Epidermal melanocyte (primary cell): ENCODE results near the gene NCKAP1.

Experiments
- DNase-seq: peaks from one replicate; pipeline ENCODE4 v3.0.0; 2011; ENCODE audit warnings: low spot score; ENCODE audit not compliant: insufficient read length

Gene NCKAP1

DNA sequence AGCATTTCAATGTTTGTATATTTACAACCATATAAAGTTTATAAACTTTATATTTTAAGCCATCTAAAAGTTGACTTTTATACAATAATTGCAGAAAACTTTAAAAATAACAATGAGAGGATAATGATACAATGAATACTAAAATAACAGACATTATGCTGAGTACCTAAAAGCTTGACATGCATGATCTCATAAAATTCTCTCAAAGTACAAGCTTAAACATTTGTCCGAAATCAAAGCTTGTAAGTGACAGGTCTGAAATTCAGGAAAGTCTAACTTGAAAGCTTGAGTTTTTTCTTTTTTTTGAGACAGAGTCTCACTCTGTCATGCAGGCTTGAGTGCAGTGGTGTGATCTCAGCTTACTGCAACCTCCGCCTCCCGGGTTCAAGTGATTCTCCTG is 87.7 kb downstream of the NCKAP1 start:
- no peak for DNase-seq

DNA sequence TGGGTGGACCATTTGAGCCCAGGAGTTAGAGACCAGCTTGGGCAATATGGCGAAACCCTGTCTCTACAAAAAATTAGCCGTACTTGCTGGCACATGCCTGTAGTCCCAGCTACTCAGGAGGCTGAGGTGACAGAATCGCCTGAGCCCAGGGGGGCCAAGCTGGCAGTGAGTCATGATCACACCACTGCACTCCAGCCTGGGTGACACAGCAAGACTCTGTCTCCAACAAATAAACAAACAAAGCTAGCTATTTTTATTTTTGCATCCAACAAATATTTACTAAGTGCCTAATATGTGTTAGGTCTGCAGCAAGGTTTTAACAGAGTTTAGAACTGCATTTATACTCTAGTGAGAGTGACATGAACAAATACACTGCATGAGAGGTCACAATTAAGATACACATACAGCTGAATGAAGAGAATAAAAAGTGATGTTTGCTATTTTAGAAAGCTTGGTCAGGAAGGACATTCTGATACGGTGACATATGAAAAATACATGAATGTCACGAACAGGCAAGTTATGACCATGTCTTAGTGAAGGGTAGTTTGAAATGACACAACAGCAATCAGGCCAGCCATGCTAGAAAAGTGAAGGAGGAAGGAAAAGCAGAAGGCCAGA is 88.6 kb downstream of the NCKAP1 start:
- no peak for DNase-seq

DNA sequence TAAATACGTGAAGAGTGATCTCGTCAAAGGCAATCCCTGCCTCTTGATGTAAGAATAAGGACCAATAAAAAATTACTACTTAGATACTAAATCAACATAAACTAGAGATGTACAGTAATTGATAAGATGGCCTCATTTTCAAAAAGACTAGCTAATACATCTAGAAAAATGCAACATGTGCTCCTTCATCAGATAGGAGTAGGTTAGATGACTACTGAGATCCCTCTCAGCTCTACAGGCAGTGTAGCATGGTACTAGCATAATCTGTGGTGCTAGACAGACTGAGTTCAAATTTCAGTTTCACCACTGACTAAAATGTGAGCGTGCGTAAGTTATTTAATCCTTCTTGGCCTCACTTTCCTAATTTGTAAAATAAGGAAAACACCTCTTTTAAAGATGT is 89.2 kb downstream of the NCKAP1 start:
- DNase-seq: no peak

DNA sequence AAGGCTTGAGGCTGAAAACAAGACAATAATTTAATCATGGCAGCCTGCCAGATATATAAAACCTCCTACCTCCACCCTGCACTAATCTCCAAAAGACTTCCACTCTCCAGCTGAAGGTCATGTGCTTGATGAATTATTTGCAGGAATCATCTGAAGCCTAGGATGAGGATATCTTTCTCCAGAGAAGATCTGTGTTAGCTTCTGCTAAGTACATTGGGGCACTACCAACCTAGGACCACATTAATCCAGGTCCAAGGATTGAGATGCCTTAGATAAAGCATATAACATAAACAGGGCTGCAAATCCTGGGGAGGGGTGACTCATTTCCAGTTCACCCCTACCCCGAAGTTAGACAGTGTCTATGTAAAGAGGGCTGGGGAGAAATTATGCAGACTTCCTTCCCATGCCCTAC is 91.3 kb downstream of the NCKAP1 start:
- no peak for DNase-seq

DNA sequence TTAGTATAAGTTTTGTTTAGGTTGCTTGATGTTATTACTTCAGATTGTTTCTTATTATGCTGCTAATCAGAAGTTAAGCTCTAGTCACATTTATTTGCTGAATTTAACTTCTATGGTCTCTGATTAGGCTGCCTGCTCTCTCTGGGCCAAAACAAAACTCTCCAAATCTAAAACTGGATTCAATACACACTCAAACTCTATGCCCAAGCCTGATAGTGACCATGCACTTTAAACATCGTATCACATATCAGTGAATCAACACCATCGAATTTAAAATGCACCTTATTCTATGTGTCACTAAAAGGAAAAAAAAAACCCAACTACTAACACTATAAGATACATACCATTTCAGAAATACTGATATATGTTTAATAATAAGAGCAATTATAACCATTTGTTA is 94.9 kb downstream of the NCKAP1 start:
- no peak for DNase-seq

DNA sequence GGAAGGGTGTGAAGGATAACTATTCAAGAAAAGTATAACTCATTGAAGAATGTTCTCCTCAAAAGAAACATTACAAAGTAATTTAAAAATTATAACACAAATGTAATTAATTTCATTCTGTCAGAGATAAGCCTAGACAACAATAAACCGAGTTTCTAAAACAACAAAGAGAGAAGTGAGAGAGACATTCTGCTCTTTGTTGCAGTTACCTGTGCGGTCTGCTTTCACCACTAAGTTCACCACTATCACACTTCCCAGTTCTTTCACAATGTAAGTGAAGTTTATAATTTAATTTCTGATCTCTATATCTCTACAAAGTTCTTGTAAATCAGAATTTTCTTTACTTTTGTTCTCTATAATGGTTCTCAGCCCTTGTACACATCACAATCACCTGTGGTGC is 95.5 kb downstream of the NCKAP1 start:
- no peak for DNase-seq

DNA sequence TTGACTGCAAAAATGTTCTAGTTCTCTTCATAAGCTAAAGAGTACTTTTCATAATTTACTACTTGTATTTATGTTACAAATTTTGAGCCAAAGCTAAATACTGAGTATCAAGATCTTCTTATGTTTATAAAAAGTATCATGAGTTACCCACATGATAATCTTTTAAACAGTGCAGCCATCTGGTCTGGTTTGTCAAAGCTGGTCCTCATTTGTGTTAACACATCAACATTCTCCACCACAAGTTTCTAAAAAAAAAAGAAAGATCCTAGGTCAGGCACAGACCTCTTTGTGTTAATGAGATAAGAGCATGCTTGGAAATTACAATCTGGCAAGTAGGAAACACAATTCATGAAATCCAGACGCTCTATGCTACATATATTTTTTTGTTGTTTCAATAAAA is 96.3 kb downstream of the NCKAP1 start:
- DNase-seq: no peak

DNA sequence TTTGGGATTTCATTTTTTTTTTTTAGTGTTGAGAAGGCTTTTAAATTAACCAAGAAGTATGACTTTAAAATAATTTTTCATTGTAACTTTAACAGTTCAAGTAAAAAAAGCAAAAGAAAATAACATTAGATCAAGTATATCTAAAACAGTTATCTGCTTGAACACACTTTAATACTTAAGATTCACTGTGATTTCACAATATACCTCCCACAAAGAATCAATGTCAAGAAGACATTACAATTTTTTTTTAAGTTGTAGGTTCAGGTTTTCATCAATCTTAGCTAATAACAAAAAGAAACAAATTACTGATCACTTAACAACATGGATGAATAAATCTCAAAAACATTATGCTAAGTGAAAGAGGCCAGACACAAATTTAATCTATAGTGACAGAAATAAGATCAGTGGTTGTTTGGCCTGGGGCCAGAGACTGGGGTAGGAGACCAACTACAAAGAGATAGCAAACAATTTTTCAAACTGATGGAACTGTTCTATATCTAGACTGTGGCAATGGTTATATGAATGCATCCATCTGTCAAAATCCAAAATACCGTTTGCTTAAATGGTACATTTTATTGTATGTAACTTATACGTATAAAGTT is 97.0 kb downstream of the NCKAP1 start:
- no peak for DNase-seq

DNA sequence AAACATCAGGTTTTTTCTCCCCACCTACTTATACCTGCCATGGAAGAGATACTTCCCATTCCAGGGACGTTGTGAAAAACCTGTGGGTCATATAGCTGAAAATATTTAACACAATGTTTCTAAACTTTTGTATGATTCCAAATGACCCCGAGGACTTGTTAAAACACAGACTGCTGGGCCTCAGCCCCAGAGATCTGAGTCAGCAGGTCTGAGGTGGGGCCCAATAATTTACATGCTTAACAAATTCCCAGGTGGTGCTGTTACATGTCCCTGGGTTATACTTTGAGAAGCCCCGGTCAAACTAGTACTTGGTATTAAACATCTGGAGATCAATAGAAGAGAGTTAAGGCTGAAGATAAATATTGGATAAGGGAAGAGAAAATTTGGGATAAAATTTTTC is 100.4 kb downstream of the NCKAP1 start:
- DNase-seq: no peak

DNA sequence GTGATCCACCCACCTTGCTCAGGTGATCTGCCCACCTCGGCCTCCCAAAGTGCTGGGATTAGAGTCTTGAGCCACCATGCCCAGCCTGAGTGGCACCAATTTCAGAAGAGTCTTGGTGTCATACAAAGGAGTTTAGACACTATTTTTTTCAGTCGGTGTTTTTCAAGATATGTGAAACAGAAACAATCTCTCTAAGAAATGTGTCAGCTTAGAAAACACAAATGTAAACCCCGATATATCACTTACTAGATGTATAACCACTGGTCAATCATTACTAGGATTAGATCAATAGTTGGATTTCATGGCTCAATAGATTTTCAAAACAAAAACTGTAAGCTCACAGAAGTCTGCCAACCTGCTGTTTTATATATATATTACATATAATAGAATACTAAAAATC is 104.6 kb downstream of the NCKAP1 start:
- DNase-seq: no peak

DNA sequence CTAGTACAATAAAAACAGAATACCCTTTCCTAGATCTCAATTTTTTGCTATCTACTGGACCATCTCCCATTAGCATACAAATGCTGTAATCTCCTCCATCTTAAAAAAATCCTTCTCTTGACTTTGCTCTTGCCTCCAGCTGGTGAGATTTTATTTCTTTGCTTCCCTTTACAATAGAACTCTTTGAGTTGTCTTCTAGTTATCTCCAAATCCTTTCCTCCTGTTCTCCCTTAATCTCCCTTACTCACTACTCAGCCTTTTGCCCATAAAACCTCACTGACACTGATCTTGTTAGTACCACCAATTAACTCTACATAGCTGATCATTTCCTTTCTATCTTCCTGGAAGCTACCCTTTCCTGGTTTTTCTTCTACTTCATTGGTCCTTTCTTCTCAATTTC is 108.3 kb downstream of the NCKAP1 start:
- no peak for DNase-seq

DNA sequence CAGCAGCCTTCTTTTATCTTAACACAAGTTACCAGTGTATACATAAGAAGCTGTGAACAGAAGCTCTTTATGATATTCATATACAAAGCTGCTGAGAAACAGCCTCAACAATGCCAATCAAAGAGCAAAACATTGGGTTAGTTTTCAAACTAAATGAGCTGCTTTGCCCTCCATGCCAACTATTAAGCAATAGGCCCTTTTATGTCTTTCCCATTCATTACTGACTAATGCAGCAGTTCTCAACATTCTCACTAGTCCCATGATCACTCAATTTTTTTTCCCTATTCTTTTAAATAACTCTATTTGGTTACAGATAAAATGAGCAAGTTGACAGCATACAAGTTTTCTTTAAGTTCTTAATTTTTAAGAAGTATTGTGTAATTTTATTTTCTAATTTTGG is 114.0 kb downstream of the NCKAP1 start:
- DNase-seq: no peak

DNA sequence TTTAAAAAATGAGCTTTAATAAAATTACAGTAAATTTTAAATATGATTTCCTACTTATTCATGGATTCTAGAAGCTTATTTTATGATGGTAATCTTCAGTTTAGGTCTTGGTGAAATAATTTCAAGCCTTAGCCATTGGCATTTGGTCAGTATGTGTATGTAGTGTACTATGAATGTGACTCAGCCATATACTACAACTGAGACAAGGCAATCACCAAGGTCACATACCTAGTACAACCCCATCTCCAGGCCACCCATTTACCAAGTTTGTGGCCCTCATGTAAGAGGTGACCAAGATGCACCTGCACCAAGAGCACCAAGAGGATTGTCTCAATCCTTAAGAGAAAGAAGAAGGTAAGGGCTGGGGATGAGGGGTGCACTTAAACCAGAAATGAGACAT is 117.0 kb downstream of the NCKAP1 start:
- no peak for DNase-seq

DNA sequence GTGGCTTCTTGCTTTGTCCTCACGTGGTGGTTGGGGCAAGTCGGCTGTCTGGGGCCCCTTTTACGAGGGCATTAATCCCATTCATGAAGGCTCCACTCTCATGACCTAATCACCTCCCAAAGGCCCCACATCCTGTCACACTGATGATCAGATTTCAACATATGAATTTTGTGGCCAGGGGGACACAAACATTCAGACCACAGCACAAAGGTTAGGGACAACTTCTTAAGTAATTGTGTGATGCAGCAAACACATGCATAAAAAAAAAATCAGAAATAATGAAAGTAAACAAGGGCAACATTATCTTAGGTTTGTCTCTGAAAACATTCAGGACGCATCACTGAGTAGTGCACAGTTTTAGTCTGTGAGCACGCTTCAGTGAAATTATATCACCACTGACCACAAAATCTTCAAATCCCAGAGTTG is 117.6 kb downstream of the NCKAP1 start:
- no peak for DNase-seq

DNA sequence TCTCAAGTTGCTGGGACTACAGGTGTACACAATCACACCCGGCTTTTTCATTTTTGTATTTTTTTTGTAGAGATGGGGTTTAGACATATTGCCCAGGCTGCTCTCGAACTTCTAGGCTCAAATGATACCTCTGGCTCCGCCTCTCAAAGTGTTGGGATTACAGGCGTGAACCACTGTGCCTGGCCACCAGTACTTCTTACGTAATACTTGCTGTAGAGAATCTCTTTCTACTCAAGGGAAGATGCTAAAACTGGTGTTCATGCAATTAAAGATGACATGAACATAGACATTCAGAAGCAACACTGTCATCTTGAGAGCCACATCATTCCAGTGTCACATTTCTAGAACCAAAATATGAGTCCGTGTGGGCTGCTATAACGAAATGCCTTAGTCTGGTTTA is 118.2 kb downstream of the NCKAP1 start:
- DNase-seq: no peak

DNA sequence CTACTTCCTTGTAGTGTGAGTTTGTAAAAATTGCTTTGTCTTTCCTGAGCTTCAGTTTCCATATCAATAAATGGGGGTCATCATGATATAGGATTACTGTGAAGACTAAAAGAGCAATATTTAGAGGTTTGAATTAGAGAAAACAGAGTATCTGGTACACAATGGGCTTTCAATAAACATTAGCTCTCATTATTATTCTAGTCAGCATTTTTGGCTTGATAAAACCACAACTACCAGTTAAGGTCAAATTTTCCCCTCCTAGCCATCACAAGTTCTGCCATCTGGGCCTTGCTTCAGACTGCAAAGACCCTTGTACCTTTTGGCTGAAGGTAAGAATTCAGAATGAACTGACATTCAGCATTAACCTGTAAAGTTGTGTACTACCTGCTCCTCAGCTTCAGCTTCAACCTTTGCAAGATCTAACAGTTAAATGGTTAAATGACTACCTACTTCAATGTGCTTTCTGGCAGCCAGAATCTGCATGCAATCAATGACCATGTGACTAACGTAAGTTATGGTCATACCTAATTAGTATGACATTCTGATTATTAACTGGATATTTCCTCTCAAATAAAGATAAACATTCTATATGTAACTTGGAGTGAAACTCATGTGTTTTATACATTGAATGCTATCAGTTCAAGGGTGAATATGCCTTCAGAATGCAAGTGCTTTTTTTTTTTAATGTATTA is 119.2 kb downstream of the NCKAP1 start:
- DNase-seq: no peak

DNA sequence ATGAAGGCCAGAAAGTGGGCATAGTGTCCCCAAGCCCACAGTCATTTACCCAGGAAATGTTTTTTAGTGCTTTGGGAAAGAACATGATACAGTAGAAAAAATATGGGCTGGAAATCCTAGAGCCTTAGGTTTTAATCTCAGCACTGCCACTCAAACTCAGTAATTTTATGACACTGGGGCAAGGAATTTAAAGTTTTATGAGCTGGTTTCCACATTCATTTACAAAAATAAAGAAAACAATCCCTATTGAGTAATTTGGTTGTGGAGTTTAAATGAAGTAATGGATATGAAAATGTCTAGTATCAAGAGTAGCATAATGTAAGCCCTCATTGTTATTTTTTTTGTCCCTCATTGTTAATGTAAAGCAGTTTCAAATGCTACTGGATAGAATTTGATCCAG is 120.3 kb downstream of the NCKAP1 start:
- DNase-seq: no peak

DNA sequence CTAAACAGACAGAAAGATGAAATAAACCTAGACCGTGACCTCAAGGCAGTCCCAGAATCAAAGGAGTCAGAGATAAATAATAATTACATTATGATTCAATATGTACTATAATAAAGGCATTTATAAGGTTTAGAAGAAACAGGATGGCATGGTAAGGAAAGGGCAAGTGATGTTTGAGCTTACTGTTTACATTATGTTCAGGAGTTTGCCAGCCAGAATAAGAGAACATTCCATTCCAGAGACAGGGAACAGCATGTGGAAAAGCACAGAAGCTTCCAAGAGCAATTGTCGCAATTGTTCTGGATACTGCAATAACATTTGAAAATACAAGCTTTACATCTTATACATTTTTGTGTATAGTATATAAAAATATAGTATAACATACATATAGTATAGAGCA is 121.8 kb downstream of the NCKAP1 start:
- DNase-seq: no peak

DNA sequence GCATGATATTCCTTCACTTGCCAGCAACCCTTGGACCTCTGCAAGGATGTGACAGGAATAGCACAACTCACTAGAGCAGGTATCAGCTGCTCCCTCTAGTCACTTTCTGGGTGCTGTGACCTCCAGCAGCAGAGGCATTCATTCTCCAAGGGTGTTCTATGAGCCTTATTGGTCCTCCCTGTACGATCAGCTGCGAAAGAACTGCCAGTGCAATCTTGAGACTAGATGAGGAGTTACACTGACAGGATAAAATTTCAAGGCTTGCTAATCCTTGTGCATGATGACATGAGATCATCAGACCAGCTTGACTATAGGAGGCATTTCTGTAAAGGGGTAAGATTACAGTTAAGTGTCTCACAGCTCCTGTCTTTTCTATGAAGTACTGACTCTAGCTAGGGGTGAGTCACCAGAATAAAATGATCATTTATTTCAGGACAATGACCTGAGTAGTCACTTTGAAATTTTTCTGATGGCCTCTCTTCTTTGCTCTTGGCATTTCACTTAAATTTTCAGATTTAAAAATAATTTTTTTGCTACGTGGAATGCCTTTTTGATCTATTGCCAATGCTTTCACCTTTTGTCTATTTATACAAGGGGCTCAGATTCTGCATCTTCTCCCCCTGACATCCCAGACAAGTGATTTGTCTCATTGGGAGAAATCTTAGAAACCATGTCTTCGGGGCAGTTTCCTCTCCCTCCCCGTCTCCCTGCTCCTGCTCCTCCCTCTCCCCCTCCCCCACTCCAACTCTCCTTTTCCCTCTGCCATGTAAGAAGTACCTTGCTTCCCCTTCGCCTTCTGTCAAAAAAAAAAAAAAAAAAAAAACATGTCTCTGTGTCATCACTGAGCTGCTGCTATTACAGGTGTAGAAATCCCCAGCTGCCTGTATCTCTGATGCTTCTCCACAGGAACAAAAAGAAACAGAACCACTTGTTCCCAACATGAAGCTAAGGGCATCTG is 122.6 kb downstream of the NCKAP1 start:
- DNase-seq: no peak

DNA sequence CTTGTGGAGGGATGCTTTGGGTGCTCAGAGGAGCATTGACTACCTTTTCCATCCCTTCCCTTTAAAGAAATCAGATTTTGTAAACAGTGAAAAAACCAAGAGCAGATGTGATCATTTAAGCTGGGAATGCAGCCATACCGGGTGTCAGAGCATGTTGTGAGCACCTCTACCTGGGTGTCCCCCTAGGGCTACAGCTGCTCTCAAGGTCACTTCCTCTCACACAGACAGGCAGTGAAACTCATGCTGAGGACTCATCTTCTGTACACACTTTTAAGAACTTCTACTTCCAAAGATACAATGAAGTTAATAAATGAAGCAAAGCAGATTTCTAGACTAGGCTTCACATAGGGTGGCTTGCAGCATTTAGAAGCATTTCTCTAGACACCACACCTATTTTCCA is 123.4 kb downstream of the NCKAP1 start:
- DNase-seq: no peak

DNA sequence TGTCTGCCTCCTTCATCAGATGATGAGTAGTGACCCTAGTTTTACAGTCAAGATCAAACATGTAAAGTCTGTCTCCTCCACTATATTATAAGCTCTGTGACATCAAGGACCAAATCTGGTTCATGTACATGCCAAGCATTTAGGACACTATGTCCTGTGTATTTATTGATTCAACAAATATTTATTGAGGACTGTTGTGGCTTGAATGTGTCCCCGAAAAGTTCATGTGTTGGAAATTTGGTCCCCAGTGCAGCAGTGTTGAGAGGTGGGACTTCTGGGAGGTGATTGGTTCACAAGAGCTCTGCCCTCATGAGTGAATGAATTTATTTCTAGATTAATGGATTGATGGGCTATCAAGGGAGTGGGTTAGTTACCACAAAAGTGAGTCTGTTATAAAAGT is 125.2 kb downstream of the NCKAP1 start:
- DNase-seq: no peak

DNA sequence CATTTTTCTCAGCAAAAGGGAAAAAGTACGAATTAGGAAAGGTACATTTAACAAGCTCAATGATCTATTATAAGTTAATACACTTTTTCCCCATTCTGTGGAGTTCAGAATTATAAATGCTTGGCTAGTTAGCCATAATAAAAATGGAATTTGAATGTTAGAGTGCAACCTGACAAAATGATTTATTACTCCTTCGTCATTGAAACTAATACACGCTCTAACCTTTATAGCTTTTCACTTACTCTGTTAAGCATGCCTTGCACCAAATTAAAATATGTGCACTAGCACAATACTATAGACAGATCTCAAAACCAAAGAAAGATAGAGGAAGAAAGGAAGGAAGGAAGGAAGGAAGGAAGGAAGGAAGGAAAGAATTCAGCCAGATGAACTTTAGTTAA is 125.7 kb downstream of the NCKAP1 start:
- DNase-seq: no peak
